ENCODE results near the gene ITPRIPL2. TPM values are rescaled to one million over a fixed set of nuclear protein-coding genes. Genes with fewer than 3 reads are reported as not detected.

ITPRIPL2 gene
- total RNA-seq, 1 donor from 2014 or later = 74.8 TPM

Other genes starting within 250 kb of the ITPRIPL2 start
- gene SMG1, start 187.6 kb upstream of the ITPRIPL2 start, total RNA-seq = 53.0 and 76.7 TPM in 2 replicates
- gene TMC7, start 130.0 kb upstream of the ITPRIPL2 start, total RNA-seq = 1.1 and 2.7 TPM in 2 replicates
- gene COQ7, start 46.4 kb upstream of the ITPRIPL2 start, total RNA-seq = 8.6 and 16.0 TPM in 2 replicates
- gene SYT17, start 54.3 kb downstream of the ITPRIPL2 start, total RNA-seq = 3.6 and 5.8 TPM in 2 replicates
- gene CLEC19A, start 171.8 kb downstream of the ITPRIPL2 start, total RNA-seq = not detected in 2 replicates

Data from glomerular endothelial cell (primary cell).